Endothelial cell of umbilical vein (primary cell): ENCODE results near the gene DRICH1.
"Not testable (repeated sequence)": the region's sequence is repeated elsewhere in the genome, so short reads cannot be mapped to it uniquely, and the experiment has no call there.

Experiments used
- EZH2 ChIP-seq: IDR thresholded peaks from 2 replicates; pipeline ENCODE4 v1.6.1; 2012; ENCODE audit warnings: borderline replicate concordance, low read depth, mild to moderate bottlenecking, moderate library complexity, low read length, inconsistent platforms; ENCODE audit not compliant: severe bottlenecking
- FOS ChIP-seq: IDR thresholded peaks from 2 replicates; pipeline ENCODE4 v1.6.1; 2011; ENCODE audit warnings: mild to moderate bottlenecking, low read length, moderate library complexity, borderline replicate concordance; ENCODE audit not compliant: insufficient read depth
- GATA2 ChIP-seq: IDR thresholded peaks from 2 replicates; pipeline ENCODE4 v1.7.0; 2011; ENCODE audit warnings: low read depth, mild to moderate bottlenecking, moderate library complexity, mixed read lengths, low read length; ENCODE audit not compliant: insufficient read length, insufficient read depth
- JUN ChIP-seq: IDR thresholded peaks from 2 replicates; pipeline ENCODE4 v1.6.1; 2011; ENCODE audit warnings: borderline replicate concordance, low read depth; ENCODE audit not compliant: insufficient read length, insufficient read depth
- MYC ChIP-seq: IDR thresholded peaks from one replicate; pipeline ENCODE4 v1.6.1; 2011; ENCODE audit warnings: mild to moderate bottlenecking, low read depth, low read length
- POLR2A ChIP-seq: IDR thresholded peaks from 2 replicates; pipeline ENCODE4 v1.6.1; 2012; ENCODE audit warnings: low read depth, mild to moderate bottlenecking, control low read depth, low read length
- POLR2AphosphoS5 ChIP-seq: IDR thresholded peaks from 2 replicates; pipeline ENCODE4 v1.6.1; 2012; ENCODE audit warnings: low read depth, mild to moderate bottlenecking, control low read depth, low read length, moderate library complexity; ENCODE audit not compliant: insufficient read depth
- TF ChIP-seq, protein P1 (sequence below), 2 donors: IDR thresholded peaks; 1 replicate in 1 of 2; 2 replicates in 1 of 2; pipeline ENCODE4 v1.5.1; 2011; ENCODE audit warnings: low read length in 2 of 2, mild to moderate bottlenecking in 2 of 2, moderate library complexity in 2 of 2, control low read depth in 1 of 2, inconsistent platforms in 1 of 2, low read depth in 1 of 2; ENCODE audit not compliant: insufficient read depth in 1 of 2; ENCODE audit errors: extremely low read depth in 1 of 2

DNA sequence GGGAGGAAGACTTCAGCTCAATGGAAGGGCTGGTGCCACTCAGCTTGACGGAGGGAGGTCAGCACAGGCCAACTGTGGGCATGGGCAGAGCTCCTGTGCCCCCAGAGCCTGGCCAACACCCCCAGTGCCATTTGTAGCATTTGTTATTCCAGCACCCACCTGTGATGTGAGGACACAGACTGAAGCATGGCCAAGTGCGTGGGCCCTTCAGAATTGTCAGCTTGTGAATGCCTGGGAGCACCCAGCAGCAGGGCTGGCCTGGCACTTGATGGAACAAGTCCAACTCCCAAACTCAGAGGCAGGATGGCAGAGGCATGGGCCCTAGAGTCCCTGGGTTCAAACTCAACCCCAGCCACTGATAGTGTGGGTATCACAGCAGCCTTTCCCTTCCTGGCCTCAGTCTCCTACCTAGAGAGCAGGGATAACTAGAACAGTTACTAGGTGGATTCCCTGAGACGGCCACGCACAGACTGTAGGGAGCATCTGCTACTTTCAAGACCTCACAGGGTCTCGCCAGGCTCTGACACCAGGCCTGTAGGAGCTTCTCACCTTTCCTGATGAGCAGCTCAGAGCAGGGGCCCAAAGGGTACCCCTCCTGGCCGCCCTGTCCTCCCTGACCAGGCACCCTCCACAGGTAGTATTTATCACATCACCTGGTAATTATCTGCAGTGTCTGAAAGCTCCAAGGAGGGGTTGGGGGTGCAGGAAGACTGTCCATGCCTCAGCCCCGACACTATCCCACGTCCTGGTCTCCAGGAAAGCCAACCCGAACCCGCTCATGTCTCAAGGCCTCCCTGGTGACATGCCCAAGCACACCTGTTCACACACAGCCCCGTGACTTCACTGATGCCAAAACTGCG, 45.0 kb upstream of the DRICH1 start:
- TF ChIP-seq, protein P1, sequence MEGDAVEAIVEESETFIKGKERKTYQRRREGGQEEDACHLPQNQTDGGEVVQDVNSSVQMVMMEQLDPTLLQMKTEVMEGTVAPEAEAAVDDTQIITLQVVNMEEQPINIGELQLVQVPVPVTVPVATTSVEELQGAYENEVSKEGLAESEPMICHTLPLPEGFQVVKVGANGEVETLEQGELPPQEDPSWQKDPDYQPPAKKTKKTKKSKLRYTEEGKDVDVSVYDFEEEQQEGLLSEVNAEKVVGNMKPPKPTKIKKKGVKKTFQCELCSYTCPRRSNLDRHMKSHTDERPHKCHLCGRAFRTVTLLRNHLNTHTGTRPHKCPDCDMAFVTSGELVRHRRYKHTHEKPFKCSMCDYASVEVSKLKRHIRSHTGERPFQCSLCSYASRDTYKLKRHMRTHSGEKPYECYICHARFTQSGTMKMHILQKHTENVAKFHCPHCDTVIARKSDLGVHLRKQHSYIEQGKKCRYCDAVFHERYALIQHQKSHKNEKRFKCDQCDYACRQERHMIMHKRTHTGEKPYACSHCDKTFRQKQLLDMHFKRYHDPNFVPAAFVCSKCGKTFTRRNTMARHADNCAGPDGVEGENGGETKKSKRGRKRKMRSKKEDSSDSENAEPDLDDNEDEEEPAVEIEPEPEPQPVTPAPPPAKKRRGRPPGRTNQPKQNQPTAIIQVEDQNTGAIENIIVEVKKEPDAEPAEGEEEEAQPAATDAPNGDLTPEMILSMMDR (IDR thresholded peaks at IDR 0.05; ENCODE audit: extremely low read depth in 1 of 2, insufficient read depth in 1 of 2, low read depth in 1 of 2, low read length in 2 of 2), result not testable (repeated sequence)
- not testable (repeated sequence) for TF ChIP-seq POLR2A, POLR2AphosphoS5, MYC, GATA2, EZH2, JUN, FOS
